Astrocyte of the cerebellum (primary cell): Measurements from ENCODE around the gene ZDHHC4.
A peak's percentile ranks its signal among the peaks of the same experiment; 100 is the strongest.

Experiments used
- DNase-seq: peaks from one replicate; pipeline ENCODE4 v3.0.0-alpha.2; 2011; ENCODE audit warnings: low read depth
- H3K4me3 ChIP-seq: 2 replicates; pipeline ENCODE4 v1.5.1; 2011; ENCODE audit warnings: mild to moderate bottlenecking, low read depth, low read length, moderate library complexity
- in situ Hi-C: cut with HindIII; loops from 2 replicates; pipeline ENCODE4 v1.10.0; 2017; ENCODE audit warnings: low sequenced_read_pairs
- TF ChIP-seq, protein P1 (sequence below): IDR thresholded peaks from 2 replicates; pipeline ENCODE4 v1.5.1; 2012; ENCODE audit warnings: low read length, low read depth, moderate library complexity, mild to moderate bottlenecking; ENCODE audit errors: missing control alignments

Gene ZDHHC4

DNA sequence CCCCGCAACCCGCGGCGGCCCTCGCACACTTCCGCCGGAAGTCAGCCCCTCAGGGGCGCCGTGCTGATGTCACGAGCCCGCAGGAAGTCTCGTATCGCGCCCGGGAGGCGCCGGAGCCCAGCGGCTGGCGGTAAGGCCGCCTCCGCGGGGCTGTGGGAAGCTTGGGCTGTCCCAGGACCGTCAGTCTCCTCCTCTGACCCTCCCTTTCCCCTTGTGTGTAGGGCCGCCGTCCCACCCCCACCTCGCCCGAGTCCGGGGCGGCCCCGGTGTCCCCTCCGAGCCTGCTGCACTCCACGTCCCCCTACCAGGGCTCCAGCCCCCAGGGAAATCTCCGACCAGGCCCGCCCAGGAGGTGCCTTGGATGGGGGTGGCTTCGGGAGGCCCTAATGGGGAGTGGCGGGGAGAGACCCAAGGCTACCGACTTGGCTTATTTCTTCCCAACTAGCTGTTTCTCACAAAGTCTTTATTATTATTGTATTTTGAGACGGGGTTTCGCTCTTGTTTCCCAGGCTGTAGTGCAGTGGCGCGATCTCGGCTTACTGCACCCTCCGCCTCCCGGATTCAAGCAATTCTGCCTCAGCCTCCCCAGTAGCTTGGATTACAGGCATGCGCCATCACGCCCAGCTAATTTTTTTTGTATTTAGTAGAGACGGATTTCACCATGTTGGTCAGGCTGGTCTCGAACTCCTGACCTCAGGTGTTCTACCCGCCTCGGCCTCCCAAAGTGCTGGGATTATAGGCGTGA is at the start of gene ZDHHC4:
TSS of gene ZDHHC4 (plus strand) at position 86 of the 745 bp plus-strand sequence. CDS start 3,108 bp downstream, outside the sequence.
- DNase-seq: peak; percentile 57
- H3K4me3 ChIP-seq: peak within 1 kb of the TSS; percentile 79
- TF ChIP-seq, protein P1, sequence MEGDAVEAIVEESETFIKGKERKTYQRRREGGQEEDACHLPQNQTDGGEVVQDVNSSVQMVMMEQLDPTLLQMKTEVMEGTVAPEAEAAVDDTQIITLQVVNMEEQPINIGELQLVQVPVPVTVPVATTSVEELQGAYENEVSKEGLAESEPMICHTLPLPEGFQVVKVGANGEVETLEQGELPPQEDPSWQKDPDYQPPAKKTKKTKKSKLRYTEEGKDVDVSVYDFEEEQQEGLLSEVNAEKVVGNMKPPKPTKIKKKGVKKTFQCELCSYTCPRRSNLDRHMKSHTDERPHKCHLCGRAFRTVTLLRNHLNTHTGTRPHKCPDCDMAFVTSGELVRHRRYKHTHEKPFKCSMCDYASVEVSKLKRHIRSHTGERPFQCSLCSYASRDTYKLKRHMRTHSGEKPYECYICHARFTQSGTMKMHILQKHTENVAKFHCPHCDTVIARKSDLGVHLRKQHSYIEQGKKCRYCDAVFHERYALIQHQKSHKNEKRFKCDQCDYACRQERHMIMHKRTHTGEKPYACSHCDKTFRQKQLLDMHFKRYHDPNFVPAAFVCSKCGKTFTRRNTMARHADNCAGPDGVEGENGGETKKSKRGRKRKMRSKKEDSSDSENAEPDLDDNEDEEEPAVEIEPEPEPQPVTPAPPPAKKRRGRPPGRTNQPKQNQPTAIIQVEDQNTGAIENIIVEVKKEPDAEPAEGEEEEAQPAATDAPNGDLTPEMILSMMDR: no peak
- in situ Hi-C loops: no loop called here

DNA sequence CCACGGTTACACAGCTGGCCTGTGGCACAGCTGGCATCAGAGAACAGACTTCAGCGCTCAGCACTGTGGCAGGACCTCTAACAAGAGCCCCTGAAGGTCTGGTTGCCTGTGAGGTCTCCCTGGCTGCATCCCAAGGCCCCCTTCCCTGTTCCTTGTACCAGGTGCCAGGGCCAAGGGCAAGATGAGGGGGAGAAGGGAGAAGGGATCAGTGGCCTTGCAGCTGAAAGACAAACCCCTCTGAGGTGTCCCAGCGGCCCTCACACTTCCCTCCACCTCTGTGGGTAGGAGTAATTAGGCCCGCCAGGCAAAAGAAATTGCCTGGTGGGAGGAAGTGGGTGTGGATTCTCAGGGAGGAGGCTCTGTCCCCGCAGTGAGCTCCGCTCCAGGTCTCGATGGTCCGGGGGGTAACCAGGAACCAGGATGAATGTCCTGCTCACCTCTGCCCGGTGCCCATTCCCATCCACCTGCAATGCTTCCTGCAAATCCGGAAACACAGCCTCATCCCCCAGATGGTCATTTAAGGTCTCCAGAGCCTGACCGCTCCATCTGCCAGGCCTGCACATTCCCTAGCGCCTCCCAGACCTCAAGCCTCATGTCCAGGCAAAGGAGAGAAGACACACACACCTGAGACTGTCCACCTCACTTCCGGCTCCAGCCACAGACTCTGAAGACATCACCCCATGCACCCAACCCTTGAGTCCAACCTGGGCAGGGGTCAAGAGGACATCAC is 48.7 kb upstream of the ZDHHC4 start:
- no peak for DNase-seq
- TF ChIP-seq, protein P1: no peak
- in situ Hi-C loops: no loop called here
- H3K4me3 ChIP-seq: no peak overlapping the region

DNA sequence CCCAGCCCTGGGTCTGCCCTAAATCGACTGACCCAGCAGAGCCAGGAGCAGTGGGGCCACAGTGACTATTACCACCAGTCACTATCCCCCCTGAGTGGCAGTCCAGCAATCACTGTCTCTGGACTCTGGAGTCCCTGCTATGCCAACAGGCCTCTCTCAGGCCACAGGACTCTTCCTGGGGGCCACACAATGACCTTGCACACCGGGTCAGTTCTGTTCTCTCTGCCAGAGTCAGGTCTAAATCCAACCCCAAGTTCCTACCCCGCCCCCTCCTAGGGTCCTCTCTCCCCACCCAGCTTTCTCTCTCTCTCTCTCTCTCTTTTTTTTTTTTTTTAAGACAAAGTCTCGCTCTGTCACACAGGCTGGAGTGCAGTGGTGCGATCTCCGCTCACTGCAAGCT is 47.6 kb upstream of the ZDHHC4 start:
- in situ Hi-C loops: no loop called here
- no peak overlapping the region for H3K4me3 ChIP-seq
- TF ChIP-seq, protein P1: no peak
- no peak for DNase-seq

DNA sequence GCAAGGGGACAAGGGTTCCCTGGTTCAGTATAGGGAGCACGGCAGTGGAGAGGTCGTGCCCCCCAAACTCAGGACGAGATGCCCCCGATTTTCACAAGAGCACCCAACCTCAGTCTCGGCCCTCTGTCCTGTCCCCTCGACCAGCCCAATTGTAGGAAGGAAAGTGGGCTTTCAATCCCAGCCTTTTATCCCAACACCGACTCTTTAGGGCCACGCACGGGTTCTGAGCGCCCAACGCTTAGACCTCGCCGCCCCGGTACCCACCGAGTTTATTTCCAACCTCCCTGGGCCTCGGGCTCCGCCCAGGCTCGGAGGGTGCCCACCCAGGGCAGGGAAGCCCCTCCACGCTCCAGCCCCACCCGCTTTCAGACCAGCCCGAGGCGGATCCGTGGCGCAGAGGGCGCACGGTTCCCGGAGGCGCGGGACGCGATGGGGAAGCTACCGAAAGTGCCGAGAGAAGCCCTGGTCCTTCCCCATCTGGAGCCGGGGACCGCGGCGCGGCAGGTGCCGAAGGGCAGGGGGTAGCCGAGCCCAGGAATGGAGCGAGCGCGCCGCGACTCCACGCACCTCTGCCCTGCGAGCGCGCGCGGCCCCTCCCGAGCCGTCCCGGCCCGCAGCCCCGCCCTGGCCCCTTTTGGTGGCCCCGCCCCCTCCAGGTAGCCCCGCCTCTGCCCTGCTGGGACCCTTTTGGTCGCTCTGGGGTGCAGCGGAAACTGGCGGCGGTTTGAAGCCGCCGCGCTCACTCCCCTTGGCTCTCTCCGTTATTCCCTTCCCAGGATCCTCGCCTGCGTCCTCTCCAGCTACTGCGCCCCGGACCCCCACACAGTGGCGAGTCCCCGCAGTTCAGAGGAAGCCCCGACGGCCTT is 46.4 kb upstream of the ZDHHC4 start:
- in situ Hi-C loops: no loop called here
- TF ChIP-seq, protein P1: no peak
- no peak for DNase-seq
- H3K4me3 ChIP-seq: peak overlapping the region; percentile 32

DNA sequence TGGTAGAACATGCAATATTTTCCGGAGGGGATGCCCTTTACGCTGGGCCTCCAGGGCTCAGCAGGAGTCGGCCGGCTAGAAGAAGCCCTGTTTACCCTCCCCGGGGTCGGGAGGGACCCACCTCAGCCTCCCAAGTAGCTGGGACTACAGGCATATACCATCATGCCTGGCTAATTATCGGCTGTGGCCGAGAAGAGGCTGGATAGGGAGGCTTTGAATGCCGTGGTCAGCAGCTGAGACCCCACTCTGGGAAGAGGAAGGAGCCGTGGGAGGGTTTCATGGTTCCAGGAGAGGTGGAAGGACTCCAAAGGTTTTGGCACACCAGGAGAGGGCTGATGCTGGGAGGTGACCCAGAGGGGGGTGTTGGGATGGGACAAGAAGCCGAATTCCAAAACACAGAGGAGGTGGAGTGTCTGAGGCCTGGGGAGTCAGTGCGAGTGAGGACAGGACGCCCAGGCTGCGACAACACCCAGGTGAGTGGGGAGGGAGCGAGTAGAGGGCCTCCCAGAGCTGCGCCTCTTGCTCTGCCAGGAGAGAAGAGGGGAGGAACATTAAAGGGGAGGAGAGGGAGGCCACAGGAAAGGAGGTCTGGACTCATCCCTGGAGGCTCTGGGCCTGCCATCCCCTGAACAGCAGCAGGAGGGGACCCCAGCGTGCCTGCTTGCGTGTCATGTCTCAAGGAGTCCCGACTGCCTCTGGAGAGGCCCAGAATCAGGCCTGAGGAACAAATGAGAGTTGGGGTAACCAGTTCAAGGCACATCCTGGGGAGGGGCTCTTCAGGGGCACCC is 45.6 kb upstream of the ZDHHC4 start:
- TF ChIP-seq, protein P1: no peak
- H3K4me3 ChIP-seq: no peak overlapping the region
- DNase-seq: no peak
- in situ Hi-C loops: no loop called here
